Ishikawa (cell line): ENCODE measurements around the gene TOP1.

Experiments
- NFIC ChIP-seq: IDR thresholded peaks from 2 replicates; pipeline ENCODE4 v1.6.1; 2012
- RAD21 ChIP-seq: IDR thresholded peaks from 2 replicates; pipeline ENCODE4 v1.6.1; 2012; ENCODE audit warnings: low read depth
- TF ChIP-seq, protein P1 (sequence below): IDR thresholded peaks from 2 replicates; pipeline ENCODE4 v1.6.1; 2012

DNA sequence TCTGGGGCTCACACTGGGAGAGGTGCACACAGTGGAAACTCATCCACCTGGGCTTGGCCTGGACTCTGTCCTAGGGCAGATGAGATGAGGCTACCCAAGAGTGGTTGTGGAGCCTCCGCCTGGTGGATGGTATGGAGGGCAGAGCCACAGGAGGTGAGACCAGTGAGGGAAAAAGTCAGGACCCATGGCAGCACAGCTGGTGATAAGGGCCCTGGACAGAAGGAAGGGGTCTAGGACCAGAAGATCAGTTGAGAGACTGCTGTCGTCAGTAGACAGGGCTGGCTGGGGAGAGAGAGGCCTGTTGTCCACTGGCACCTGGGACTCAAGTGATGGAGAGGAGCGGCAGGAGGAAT lies 138.5 kb downstream of the TOP1 start:
- TF ChIP-seq RAD21: no peak
- TF ChIP-seq NFIC: no peak
- TF ChIP-seq, protein P1, sequence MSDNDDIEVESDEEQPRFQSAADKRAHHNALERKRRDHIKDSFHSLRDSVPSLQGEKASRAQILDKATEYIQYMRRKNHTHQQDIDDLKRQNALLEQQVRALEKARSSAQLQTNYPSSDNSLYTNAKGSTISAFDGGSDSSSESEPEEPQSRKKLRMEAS: no peak
